Stimulated activated CD8-positive, alpha-beta memory T cell treated with anti-CD3 and anti-CD28 coated beads, Interleukin-7, amount 100 ng/mL, for 4 hours (primary cell): ENCODE measurements around the gene NAALADL2.

ENCODE experiments used
- DNase-seq, 2 donors: peaks; one replicate each; pipeline ENCODE4 v3.0.0-alpha.2; 2020; ENCODE audit warnings: low read depth in 2 of 2

NAALADL2 gene

GRCh38 chr3:174973465-174973864, 114.3 kb downstream of the NAALADL2 start:
- no peak for DNase-seq

GRCh38 chr3:174986685-174987084, 127.6 kb downstream of the NAALADL2 start:
- DNase-seq = no peak

GRCh38 chr3:175001091-175001490, 142.0 kb downstream of the NAALADL2 start:
- no peak for DNase-seq

- no peak for DNase-seq
These were observed 143.6 kb downstream of the NAALADL2 start for GRCh38 chr3:175002732-175003143.

- DNase-seq = no peak
These were observed 144.5 kb downstream of the NAALADL2 start for GRCh38 chr3:175003590-175003989.

GRCh38 chr3:175005193-175005592, 146.1 kb downstream of the NAALADL2 start:
- DNase-seq = no peak

- DNase-seq = no peak
These were observed 146.7 kb downstream of the NAALADL2 start for GRCh38 chr3:175005881-175006280.

- no peak for DNase-seq
These were observed 148.2 kb downstream of the NAALADL2 start for GRCh38 chr3:175007306-175007705.

- DNase-seq = no peak
These were observed 150.2 kb downstream of the NAALADL2 start for GRCh38 chr3:175009295-175009694.

- no peak for DNase-seq
These were observed 156.0 kb downstream of the NAALADL2 start for GRCh38 chr3:175015056-175015635.

- DNase-seq = no peak
These were observed 160.0 kb downstream of the NAALADL2 start for GRCh38 chr3:175018946-175019727.

- DNase-seq = no peak
These were observed 161.0 kb downstream of the NAALADL2 start for GRCh38 chr3:175020101-175020500.

- no peak for DNase-seq
These were observed 170.7 kb downstream of the NAALADL2 start for GRCh38 chr3:175029828-175030227.

- DNase-seq = no peak
These were observed 180.7 kb downstream of the NAALADL2 start for GRCh38 chr3:175039875-175040274.

- DNase-seq = no peak
These were observed 182.2 kb downstream of the NAALADL2 start for GRCh38 chr3:175041369-175041768.

- DNase-seq = no peak
These were observed 187.5 kb downstream of the NAALADL2 start for GRCh38 chr3:175046601-175047000.

- no peak for DNase-seq
These were observed 188.7 kb downstream of the NAALADL2 start for GRCh38 chr3:175047786-175048185.

GRCh38 chr3:175057401-175057800, 198.3 kb downstream of the NAALADL2 start:
- no peak for DNase-seq

- DNase-seq = no peak
These were observed 200.7 kb downstream of the NAALADL2 start for GRCh38 chr3:175059788-175060187.

GRCh38 chr3:175065497-175065896, 206.4 kb downstream of the NAALADL2 start:
- DNase-seq = no peak

GRCh38 chr3:175066617-175067415, 207.7 kb downstream of the NAALADL2 start:
- DNase-seq = no peak

- DNase-seq = no peak
These were observed 209.5 kb downstream of the NAALADL2 start for GRCh38 chr3:175068587-175068986.

GRCh38 chr3:175070946-175071345, 211.8 kb downstream of the NAALADL2 start:
- DNase-seq = no peak
